GM19395 (cell line): ENCODE data around the gene CD209.
"Not testable (repeated sequence)": the region's sequence is repeated elsewhere in the genome, so short reads cannot be mapped to it uniquely, and the experiment has no call there.

Experiments
- ATAC-seq: cut with Tn5 transposase; IDR thresholded peaks from one replicate; pipeline ENCODE4 v1.9.1; 2021; ENCODE audit warnings: mild to moderate bottlenecking, moderate library complexity; ENCODE audit not compliant: unreplicated experiment

CD209 gene

GRCh38 chr19:7771072-7771471 is 23.7 kb upstream of the CD209 start:
- no peak for ATAC-seq

- ATAC-seq = no peak
These were observed 21.8 kb upstream of the CD209 start for GRCh38 chr19:7769171-7769570.

- ATAC-seq = no peak
These were observed 20.2 kb upstream of the CD209 start for GRCh38 chr19:7767487-7767886.

- ATAC-seq = no peak
These were observed 19.2 kb upstream of the CD209 start for GRCh38 chr19:7766535-7766934.

GRCh38 chr19:7765043-7765442 is 17.7 kb upstream of the CD209 start:
- not testable (repeated sequence) for ATAC-seq

- ATAC-seq = not testable (repeated sequence)
These were observed 16.8 kb upstream of the CD209 start for GRCh38 chr19:7764157-7764556.

- no peak for ATAC-seq
These were observed 16.4 kb upstream of the CD209 start for GRCh38 chr19:7763696-7764095.

GRCh38 chr19:7762719-7763293 is 15.5 kb upstream of the CD209 start, which contains the start of gene CLEC4M:
Gene CLEC4M (plus strand): TSS chr19:7763243. CDS start chr19:7763267, 24 bp downstream.
- no peak for ATAC-seq

GRCh38 chr19:7759156-7759555 is 11.8 kb upstream of the CD209 start:
- no peak for ATAC-seq

GRCh38 chr19:7757358-7757757 is 10.0 kb upstream of the CD209 start:
- no peak for ATAC-seq

GRCh38 chr19:7756258-7756657 is 8.9 kb upstream of the CD209 start:
- no peak for ATAC-seq

- no peak for ATAC-seq
These were observed 3.9 kb upstream of the CD209 start for GRCh38 chr19:7751157-7751783.

GRCh38 chr19:7748756-7749155 is 1.4 kb upstream of the CD209 start:
- ATAC-seq = no peak

GRCh38 chr19:7748171-7748570 is 837 bp upstream of the CD209 start:
- ATAC-seq = no peak

GRCh38 chr19:7746306-7746705 is 1.0 kb downstream of the CD209 start:
- not testable (repeated sequence) for ATAC-seq

- no peak for ATAC-seq
These were observed 2.3 kb downstream of the CD209 start for GRCh38 chr19:7744871-7745650.

GRCh38 chr19:7744199-7744786 is 3.0 kb downstream of the CD209 start:
- ATAC-seq = no peak

GRCh38 chr19:7743425-7743841 is 3.9 kb downstream of the CD209 start:
- peak; percentile 70 for ATAC-seq

- no peak for ATAC-seq
These were observed 4.3 kb downstream of the CD209 start for GRCh38 chr19:7742991-7743390.

- ATAC-seq = no peak
These were observed 4.8 kb downstream of the CD209 start for GRCh38 chr19:7742575-7742974.

GRCh38 chr19:7740682-7741054 is 6.7 kb downstream of the CD209 start:
- no peak for ATAC-seq
